K562 (cell line): ENCODE results near the gene MEGF9. TPM values are rescaled to one million over a fixed set of nuclear protein-coding genes. Genes with fewer than 3 reads are reported as not detected.

Source experiments
- ATAC-seq: fragments of 200-7000 bp; cut with Tn5 transposase; 3 replicates; pipeline ENCODE4 v1.9.1; 2020; ENCODE audit warnings: moderate library complexity
- BruUV-seq: library from RNA; stranded (reverse); fragments of 400-500 nt; replicated peaks from 2 replicates; lab custom pipeline; 2021; lab: Mats Ljungman, UMichigan
- CTCF ChIA-PET: fragments of 300-600 bp; formaldehyde crosslinking; extraction: SDS; loops from one replicate; lab custom pipeline; 2021; ENCODE audit warnings: low intra/inter-chr PET ratio; lab: Yijun Ruan, JAX
- POLR2A ChIA-PET: fragments of 300-600, 350-650 bp; sonication (Branson Sonifier 250); formaldehyde crosslinking; extraction: SDS; loops from one replicate; lab custom pipeline; 2021; ENCODE audit warnings: antibody characterized with exemption, inconsistent platforms; lab: Yijun Ruan, JAX
- DNase-seq, 4 experiments: peaks; one replicate each; pipeline versions ENCODE4 v3.0.0 to v3.0.0-alpha.2; 2011 to 2018; ENCODE audit warnings: low spot score in 3 of 4, mixed read lengths in 3 of 4; ENCODE audit errors: extremely low read depth in 1 of 4
- FAIRE-seq: peaks from 2 replicates; lab custom pipeline; 2011; peaks lifted over from hg19 to GRCh38; lab: Jason Lieb, UNC
- H2AFZ ChIP-seq: 2 replicates; pipeline ENCODE4 v1.6.0; 2011; ENCODE audit warnings: low read depth, low read length, control low read depth, inconsistent platforms
- H3K27ac ChIP-seq: fragments of 200-600 bp; 3 replicates; pipeline ENCODE4 v1.8.0; 2011; ENCODE audit warnings: low read depth, mild to moderate bottlenecking, control low read depth, inconsistent platforms, low read length, moderate library complexity, mixed read lengths; ENCODE audit errors: extremely low read depth
- H3K27me3 ChIP-seq, 2 experiments: fragments of 300-600 bp in 1 of 2; 2 replicates in 1 of 2; 3 replicates in 1 of 2; pipeline versions ENCODE4 v1.6.0 to v1.8.0; 2011; ENCODE audit warnings: inconsistent platforms in 2 of 2, low read length in 2 of 2, mild to moderate bottlenecking in 1 of 2, mixed read lengths in 1 of 2, moderate library complexity in 1 of 2; ENCODE audit not compliant: control insufficient read depth in 2 of 2, insufficient read depth in 2 of 2
- H3K36me3 ChIP-seq: fragments of 300-600 bp; 3 replicates; pipeline ENCODE4 v1.8.0; 2011; ENCODE audit warnings: mild to moderate bottlenecking, low read length, inconsistent platforms; ENCODE audit not compliant: control insufficient read depth, insufficient read depth
- H3K4me1 ChIP-seq, 2 experiments: fragments of 200-600 bp in 1 of 2; replicated peaks in 1 of 2; 2 replicates in 1 of 2; 3 replicates in 1 of 2; pipeline versions ENCODE4 v1.5.1 to v1.8.0; 2011; ENCODE audit warnings: inconsistent platforms in 2 of 2, low read length in 2 of 2, mild to moderate bottlenecking in 1 of 2, mixed read lengths in 1 of 2, moderate library complexity in 1 of 2; ENCODE audit not compliant: control insufficient read depth in 2 of 2, insufficient read depth in 2 of 2
- H3K4me2 ChIP-seq: 2 replicates; pipeline ENCODE4 v1.6.1; 2011; ENCODE audit warnings: low read length, control low read depth, inconsistent platforms, mixed read lengths; ENCODE audit not compliant: insufficient read depth
- H3K4me3 ChIP-seq: fragments of 200-600 bp; sonication (generic), shearing (Covaris generic); 2 replicates; pipeline ENCODE4 v1.5.1; 2016; ENCODE audit warnings: control low read depth, inconsistent platforms
- H3K79me2 ChIP-seq: fragments of 200-600 bp; 3 replicates; pipeline ENCODE4 v1.8.0; 2011; ENCODE audit warnings: low read length, inconsistent platforms; ENCODE audit not compliant: control insufficient read depth, insufficient read depth
- H3K9ac ChIP-seq, 2 experiments: 2 replicates each; pipeline versions ENCODE4 v1.6.0 to v1.6.1; 2011; ENCODE audit warnings: low read depth in 2 of 2, low read length in 2 of 2, control low read depth in 1 of 2, inconsistent platforms in 1 of 2, mild to moderate bottlenecking in 1 of 2, mixed read lengths in 1 of 2; ENCODE audit not compliant: insufficient read depth in 1 of 2
- H3K9me1 ChIP-seq: one replicate; pipeline ENCODE4 v1.6.0; 2011; ENCODE audit warnings: inconsistent platforms, mild to moderate bottlenecking, low read length, moderate library complexity; ENCODE audit not compliant: control insufficient read depth, insufficient read depth
- H3K9me3 ChIP-seq: replicated peaks from 2 replicates; pipeline ENCODE4 v1.5.1; 2011; ENCODE audit warnings: low read depth, low read length, inconsistent platforms; ENCODE audit not compliant: control insufficient read depth, insufficient read depth
- H4K20me1 ChIP-seq: replicated peaks from 2 replicates; pipeline ENCODE4 v1.6.1; 2011; ENCODE audit warnings: low read length, inconsistent platforms, mixed read lengths; ENCODE audit not compliant: control insufficient read depth, insufficient read depth
- CBFA2T2 ChIP-seq: fragments of 450-650 bp; conservative IDR thresholded peaks from 2 replicates; pipeline ENCODE4 v1.6.1; 2017; ENCODE audit warnings: mild to moderate bottlenecking
- DDX20 ChIP-seq: fragments of 450-650 bp; IDR thresholded peaks from 2 replicates; pipeline ENCODE4 v1.6.1; 2016; ENCODE audit warnings: missing genetic modification characterization, low read depth, mild to moderate bottlenecking, missing compliant biosample characterization, moderate library complexity
- FOXK1 ChIP-seq: sonication (generic); formaldehyde crosslinking; IDR thresholded peaks from 2 replicates; pipeline ENCODE4 v1.8.0; 2022; ENCODE audit warnings: missing genetic modification reagents, mild to moderate bottlenecking, borderline replicate concordance
- RBM25 ChIP-seq: fragments of 200-400 bp; formaldehyde crosslinking; IDR thresholded peaks from 2 replicates; pipeline ENCODE4 v1.6.1; 2018; ENCODE audit warnings: low read length, low read depth, moderate library complexity; ENCODE audit not compliant: severe bottlenecking
- THRAP3 ChIP-seq: fragments of 450-650 bp; IDR thresholded peaks from 2 replicates; pipeline ENCODE4 v1.6.1; 2016; ENCODE audit warnings: mild to moderate bottlenecking, inconsistent platforms, borderline replicate concordance
- ZNF146 ChIP-seq: IDR thresholded peaks from one replicate; pipeline ENCODE4 v1.6.1; 2018; ENCODE audit warnings: missing compliant biosample characterization; ENCODE audit not compliant: unreplicated experiment
- ZNF3 ChIP-seq: fragments of 250-450 bp; sonication (Bioruptor Pico); IDR thresholded peaks from 2 replicates; pipeline ENCODE4 v1.5.0; 2021; ENCODE audit warnings: mild to moderate bottlenecking, moderate library complexity
- WGBS: fragments of 100-300 bp; shearing (Covaris generic); methylation state at CpG from one replicate; pipeline ENCODE4 v1.1.6; 2016; ENCODE audit warnings: low coverage, mixed read lengths; ENCODE audit not compliant: insufficient coverage; ENCODE audit errors: missing lambda C conversion rate; 5-methylcytosine and 5-hydroxymethylcytosine counted together
- in situ Hi-C: fragments of 300-500 bp; cut with MboI; formaldehyde crosslinking; loops from 4 replicates; pipeline ENCODE4 v1.15.0; 2018; ENCODE audit warnings: inconsistent platforms, mixed read lengths
- intact Hi-C: fragments of 100-400 bp; cut with micrococcal nuclease; formaldehyde crosslinking; loops from 2 replicates; pipeline ENCODE4 v1.14.2; 2022
- polyA plus RNA-seq, 8 experiments: library from polyadenylated mRNA; depleted of rRNA in 4 of 8; stranded (reverse) in 5 of 8; unstranded in 3 of 8; fragments of >200 nt; fragmentation: Nextera tagmentation in 2 of 8; fragmentation: Illumina TruSeq in 1 of 8; extraction: Ambion mirVana in 2 of 8; extraction: Trizol in 1 of 8; gene quantifications; 2 replicates each; pipeline versions ENCODE4 v1.2.1 to v1.2.3, GENCODE V29; 2011 to 2014; ENCODE audit warnings: inconsistent platforms in 1 of 8, missing spikeins in 1 of 8
- total RNA-seq, 7 experiments: library from RNA; depleted of rRNA in 6 of 7; stranded (reverse); fragments of >200 nt in 6 of 7; fragmentation: Illumina TruSeq in 2 of 7; extraction: Trizol in 2 of 7; gene quantifications; 2 replicates each; pipeline versions ENCODE4 v1.2.1 to v1.2.3, GENCODE V29; 2011 to 2021; ENCODE audit warnings: low replicate concordance in 1 of 7
- TF ChIP-seq, protein P1 (sequence below): sonication (generic); formaldehyde crosslinking; IDR thresholded peaks from 2 replicates; pipeline ENCODE4 v1.8.0; 2022; ENCODE audit warnings: mild to moderate bottlenecking, missing genetic modification reagents
- TF ChIP-seq, protein P2 (sequence below), 2 experiments: fragments of 450-650 bp in 1 of 2; sonication (generic) in 1 of 2; formaldehyde crosslinking in 1 of 2; IDR thresholded peaks; 2 replicates each; pipeline versions ENCODE4 v1.7.1 to v1.9.0; 2016 to 2022; ENCODE audit warnings: inconsistent platforms in 1 of 2, mild to moderate bottlenecking in 1 of 2, missing genetic modification reagents in 1 of 2

The MEGF9 gene
- total and polyA plus RNA-seq, 9 of the 15 experiments (the other 6 are each of a cell fraction or from before 2014, with no cell fraction given), result 2.1 to 6.2 (median 3.8) TPM

DNA sequence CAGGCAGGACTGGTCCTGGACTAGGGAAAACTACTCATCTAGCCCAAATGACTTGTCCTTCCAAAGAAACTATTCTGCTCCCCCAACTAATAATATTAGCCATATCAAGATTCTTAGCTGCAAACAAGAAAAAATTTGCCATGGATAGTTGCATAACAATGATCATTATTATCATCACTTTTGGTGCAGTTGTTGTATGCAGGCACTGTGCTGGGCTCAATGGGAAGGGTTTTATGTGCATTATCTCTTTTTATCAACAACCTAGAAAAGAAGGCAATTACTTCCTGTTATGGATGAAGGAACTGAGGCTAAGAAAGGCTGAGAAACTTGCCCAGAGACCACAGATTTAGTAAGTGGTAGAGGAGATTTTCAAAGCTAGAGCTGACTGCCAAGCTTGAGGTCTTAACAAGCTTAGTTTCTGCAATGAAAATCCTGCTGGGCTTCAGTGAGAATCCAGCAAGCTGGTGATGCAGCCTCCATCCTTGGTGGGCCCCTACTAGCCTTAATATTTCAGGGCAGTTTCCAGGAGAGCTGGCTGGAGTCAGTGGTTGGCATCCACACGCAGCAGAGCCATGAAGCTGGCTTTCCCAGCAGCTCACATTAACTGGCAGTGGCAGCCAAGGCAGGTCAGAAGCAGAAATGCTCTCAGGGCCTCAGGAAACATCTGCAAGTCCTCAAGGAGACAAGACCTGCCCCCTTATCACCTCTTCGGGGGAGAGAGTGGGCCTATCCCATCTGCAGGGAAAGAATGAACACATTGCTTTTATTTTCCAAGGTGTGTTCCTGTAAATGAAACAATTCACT is 20.5 kb upstream of the MEGF9 start:
- intact Hi-C loops (loop anchor here (5.0 kb wide), 1 partner anchor 813 kb away; no protein-coding TSS in a partner anchor), in situ Hi-C loops (no loop called here)
- Histone ChIP-seq H3K4me2 (no peak overlapping the region), H3K27me3 (no peaks in the 10 kb centered on the region), H2AFZ (no peak overlapping the region), H4K20me1 (no peaks in the 10 kb centered on the region; the same call in 1 of the 2 replicates), H3K36me3 (no peaks in the 10 kb centered on the region), H3K79me2 (no peaks in the 10 kb centered on the region), H3K9me3 (no peaks in the 10 kb centered on the region), H3K9ac (no peak overlapping the region), H3K27ac (no peak overlapping the region), H3K4me3 (no peak overlapping the region), H3K9me1 (no peaks in the 10 kb centered on the region), H3K4me1 (no peaks in the 10 kb centered on the region)
- ATAC-seq, result no peak
- WGBS, result 29% methylated on average over 2 of the region's 2 CpGs
- BruUV-seq, result no TSS peak
- TF ChIP-seq FOXK1 (no peak), CBFA2T2 (no peak), THRAP3 (no peak), DDX20 (tag) (no peak), ZNF146 (CRISPR knock-in tag) (no peak), RBM25 (peak; percentile 21), ZNF3 (CRISPR knock-in tag) (peak; percentile 86)
- TF ChIP-seq, protein P1, sequence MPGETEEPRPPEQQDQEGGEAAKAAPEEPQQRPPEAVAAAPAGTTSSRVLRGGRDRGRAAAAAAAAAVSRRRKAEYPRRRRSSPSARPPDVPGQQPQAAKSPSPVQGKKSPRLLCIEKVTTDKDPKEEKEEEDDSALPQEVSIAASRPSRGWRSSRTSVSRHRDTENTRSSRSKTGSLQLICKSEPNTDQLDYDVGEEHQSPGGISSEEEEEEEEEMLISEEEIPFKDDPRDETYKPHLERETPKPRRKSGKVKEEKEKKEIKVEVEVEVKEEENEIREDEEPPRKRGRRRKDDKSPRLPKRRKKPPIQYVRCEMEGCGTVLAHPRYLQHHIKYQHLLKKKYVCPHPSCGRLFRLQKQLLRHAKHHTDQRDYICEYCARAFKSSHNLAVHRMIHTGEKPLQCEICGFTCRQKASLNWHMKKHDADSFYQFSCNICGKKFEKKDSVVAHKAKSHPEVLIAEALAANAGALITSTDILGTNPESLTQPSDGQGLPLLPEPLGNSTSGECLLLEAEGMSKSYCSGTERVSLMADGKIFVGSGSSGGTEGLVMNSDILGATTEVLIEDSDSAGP (CRISPR knock-in tag), result no peak
- TF ChIP-seq, protein P2, sequence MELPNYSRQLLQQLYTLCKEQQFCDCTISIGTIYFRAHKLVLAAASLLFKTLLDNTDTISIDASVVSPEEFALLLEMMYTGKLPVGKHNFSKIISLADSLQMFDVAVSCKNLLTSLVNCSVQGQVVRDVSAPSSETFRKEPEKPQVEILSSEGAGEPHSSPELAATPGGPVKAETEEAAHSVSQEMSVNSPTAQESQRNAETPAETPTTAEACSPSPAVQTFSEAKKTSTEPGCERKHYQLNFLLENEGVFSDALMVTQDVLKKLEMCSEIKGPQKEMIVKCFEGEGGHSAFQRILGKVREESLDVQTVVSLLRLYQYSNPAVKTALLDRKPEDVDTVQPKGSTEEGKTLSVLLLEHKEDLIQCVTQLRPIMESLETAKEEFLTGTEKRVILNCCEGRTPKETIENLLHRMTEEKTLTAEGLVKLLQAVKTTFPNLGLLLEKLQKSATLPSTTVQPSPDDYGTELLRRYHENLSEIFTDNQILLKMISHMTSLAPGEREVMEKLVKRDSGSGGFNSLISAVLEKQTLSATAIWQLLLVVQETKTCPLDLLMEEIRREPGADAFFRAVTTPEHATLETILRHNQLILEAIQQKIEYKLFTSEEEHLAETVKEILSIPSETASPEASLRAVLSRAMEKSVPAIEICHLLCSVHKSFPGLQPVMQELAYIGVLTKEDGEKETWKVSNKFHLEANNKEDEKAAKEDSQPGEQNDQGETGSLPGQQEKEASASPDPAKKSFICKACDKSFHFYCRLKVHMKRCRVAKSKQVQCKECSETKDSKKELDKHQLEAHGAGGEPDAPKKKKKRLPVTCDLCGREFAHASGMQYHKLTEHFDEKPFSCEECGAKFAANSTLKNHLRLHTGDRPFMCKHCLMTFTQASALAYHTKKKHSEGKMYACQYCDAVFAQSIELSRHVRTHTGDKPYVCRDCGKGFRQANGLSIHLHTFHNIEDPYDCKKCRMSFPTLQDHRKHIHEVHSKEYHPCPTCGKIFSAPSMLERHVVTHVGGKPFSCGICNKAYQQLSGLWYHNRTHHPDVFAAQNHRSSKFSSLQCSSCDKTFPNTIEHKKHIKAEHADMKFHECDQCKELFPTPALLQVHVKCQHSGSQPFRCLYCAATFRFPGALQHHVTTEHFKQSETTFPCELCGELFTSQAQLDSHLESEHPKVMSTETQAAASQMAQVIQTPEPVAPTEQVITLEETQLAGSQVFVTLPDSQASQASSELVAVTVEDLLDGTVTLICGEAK (IDR thresholded peaks at IDR 0.05), result no peak
- TF ChIP-seq, protein P2 (CRISPR knock-in tag; IDR thresholded peaks at IDR 0.05), result no peak
- ChIA-PET POLR2A (interaction anchor here (1.7 kb wide), 1 partner anchor 12 kb away, joined by 4 read pairs; no protein-coding TSS in a partner anchor), CTCF (no interaction called here)
- no peak for FAIRE-seq
- DNase-seq, result no peak
